ENCODE data around the gene USP34. TPM values are rescaled to one million over a fixed set of nuclear protein-coding genes. Genes with fewer than 3 reads are reported as not detected.

Gene USP34
- total and polyA plus RNA-seq, 2 of the 8 experiments (the other 6 are each of a cell fraction or from before 2014, with no cell fraction given), result 56.7 to 91.7 TPM

GRCh38 chr2:61461404-61461803 is 9.5 kb downstream of the USP34 start:
- Histone ChIP-seq H3K9me3 (ENCODE audit: insufficient read depth in 2 of 2, low read depth in 1 of 2, low read length in 1 of 2) (no peaks in the 10 kb centered on the region), H3K9ac (replicated peaks in 1 of 4; ENCODE audit: extremely low read depth in 1 of 4, low read depth in 3 of 4, low read length in 3 of 4) (no peak overlapping the region), H3K79me2 (ENCODE audit: control insufficient read depth in 1 of 2, insufficient read depth in 2 of 2, low read length in 2 of 2) (peaks cover 33 to 98% of the 10 kb centered on the region in 2 experiments), H3K27ac (ENCODE audit: low read depth, low read length) (no peak overlapping the region), H2BK20ac (ENCODE audit: low read length) (no peak overlapping the region), H3K27me3 (replicated peaks in 1 of 4; ENCODE audit: control insufficient read depth in 3 of 4, extremely low read depth in 1 of 4, insufficient read depth in 3 of 4, low read length in 3 of 4) (no peaks in the 10 kb centered on the region), H4K5ac (ENCODE audit: insufficient read length, low read depth, low read length) (no peak overlapping the region), H4K20me1 (replicated peaks in 1 of 2; ENCODE audit: control insufficient read depth in 1 of 2, insufficient read depth in 2 of 2, low read length in 2 of 2) (peaks cover 6 to 18% of the 10 kb centered on the region in 2 experiments), H2BK5ac (ENCODE audit: low read depth, low read length) (no peak overlapping the region), H3K4ac (replicated peaks; ENCODE audit: insufficient read length, low read depth, low read length) (no peak overlapping the region), H4K91ac (replicated peaks; ENCODE audit: insufficient read length, low read length) (no peak overlapping the region), H3K4me3 (ENCODE audit: extremely low read depth in 1 of 4, insufficient read depth in 2 of 4, low read depth in 3 of 4, low read length in 4 of 4) (no peak overlapping the region), H3K56ac (replicated peaks; ENCODE audit: insufficient read length, low read depth, low read length) (no peak overlapping the region), H3K14ac (ENCODE audit: insufficient read length) (no peak overlapping the region), H3K4me1 (replicated peaks in 1 of 4; ENCODE audit: control insufficient read depth in 3 of 4, insufficient read depth in 4 of 4, low read length in 3 of 4) (peaks cover 0 to 3% (median 0%) of the 10 kb centered on the region in 4 experiments; a peak in 1 of 7 replicates), H2BK15ac (ENCODE audit: low read length) (no peak overlapping the region), H4K8ac (ENCODE audit: extremely low read depth, insufficient read depth, low read length) (no peak overlapping the region), H2AK5ac (ENCODE audit: low read depth, low read length) (no peak overlapping the region), H3K79me1 (ENCODE audit: low read depth, low read length) (peaks cover 7% of the 10 kb centered on the region; the same call in 1 of the 2 replicates), H3K36me3 (ENCODE audit: control insufficient read depth in 2 of 4, insufficient read depth in 4 of 4, low read length in 3 of 4) (no peaks in the 10 kb centered on the region; a peak in 1 of 8 replicates), H2BK12ac (ENCODE audit: low read depth, low read length) (no peak overlapping the region), H2BK120ac (replicated peaks; ENCODE audit: low read depth, low read length) (no peak overlapping the region), H3K23me2 (ENCODE audit: low read depth, low read length) (no peaks in the 10 kb centered on the region), H3K4me2 (ENCODE audit: insufficient read depth in 1 of 2, low read depth in 2 of 2, low read length in 2 of 2) (no peak overlapping the region), H3K23ac (ENCODE audit: insufficient read length) (no peak overlapping the region), H2AFZ (ENCODE audit: low read length) (no peak overlapping the region), H3K18ac (ENCODE audit: extremely low read depth, low read length) (no peak overlapping the region)
- DNase-seq (ENCODE audit: low read depth in 1 of 2, low spot score in 2 of 2) (no peak), FAIRE-seq (no peak)
- POLR2A ChIA-PET (ENCODE audit: partially characterized antibody), result no interaction called here
- CTCF ChIA-PET (ENCODE audit: partially characterized antibody), result interaction anchor here (2.5 kb wide), 1 partner anchor 34 kb away, joined by 7 read pairs; no protein-coding TSS in a partner anchor
- WGBS, 2 experiments (ENCODE audit: extremely low coverage in 1 of 2, insufficient coverage in 1 of 2, insufficient read length in 1 of 2, insufficient replicate concordance in 2 of 2, low coverage in 1 of 2, low lambda C conversion rate in 2 of 2, missing lambda C conversion rate in 1 of 2), result 82% methylated on average over 2 of the region's 2 CpGs; no CpG with 5 or more reads in 1 of the 2 experiments
- TF ChIP-seq TCF12 (IDR thresholded peaks at IDR 0.05; ENCODE audit: low read depth, low read length) (no peak), GABPA (IDR thresholded peaks at IDR 0.05; ENCODE audit: borderline replicate concordance, insufficient read depth, low read length) (no peak)

Data from H1 (cell line).